BLaER1 treated with 17β-estradiol and CSF1 and Interleukin-3, amounts not matched to agents 10 nM and 100 nM (cell line): Measurements from ENCODE around the gene RBM41.
"Not testable (repeated sequence)": the region's sequence is repeated elsewhere in the genome, so short reads cannot be mapped to it uniquely, and the experiment has no call there.

Experiments
- H3K27ac ChIP-seq, 11 experiments: shearing (Covaris generic); formaldehyde crosslinking; 2 replicates each; pipeline ENCODE4 v1.8.1; 2022
- H3K27me3 ChIP-seq, 11 experiments: shearing (Covaris generic); formaldehyde crosslinking; 2 replicates each; pipeline ENCODE4 v1.8.1; 2022
- H3K36me3 ChIP-seq, 11 experiments: shearing (Covaris generic); formaldehyde crosslinking; 2 replicates each; pipeline ENCODE4 v1.8.1; 2022
- H3K4me1 ChIP-seq, 10 experiments: shearing (Covaris generic); formaldehyde crosslinking; 2 replicates each; pipeline ENCODE4 v1.8.1; 2022
- H3K4me2 ChIP-seq, 11 experiments: shearing (Covaris generic); formaldehyde crosslinking; 2 replicates each; pipeline ENCODE4 v1.8.1; 2022
- H3K4me3 ChIP-seq, 10 experiments: shearing (Covaris generic); formaldehyde crosslinking; 2 replicates each; pipeline ENCODE4 v1.8.1; 2022
- H3K9ac ChIP-seq, 11 experiments: shearing (Covaris generic); formaldehyde crosslinking; 2 replicates each; pipeline ENCODE4 v1.8.1; 2022
- H3K9me3 ChIP-seq, 11 experiments: shearing (Covaris generic); formaldehyde crosslinking; replicated peaks in 1 of 11; 2 replicates each; pipeline ENCODE4 v1.8.1; 2022
- H4K20me1 ChIP-seq, 11 experiments: shearing (Covaris generic); formaldehyde crosslinking; 2 replicates each; pipeline ENCODE4 v1.8.1; 2022
- Cebpa-rat ChIP-seq, 11 experiments: shearing (Covaris generic); IDR thresholded peaks; 2 replicates each; pipeline ENCODE4 v1.8.1; 2022

The RBM41 gene

DNA sequence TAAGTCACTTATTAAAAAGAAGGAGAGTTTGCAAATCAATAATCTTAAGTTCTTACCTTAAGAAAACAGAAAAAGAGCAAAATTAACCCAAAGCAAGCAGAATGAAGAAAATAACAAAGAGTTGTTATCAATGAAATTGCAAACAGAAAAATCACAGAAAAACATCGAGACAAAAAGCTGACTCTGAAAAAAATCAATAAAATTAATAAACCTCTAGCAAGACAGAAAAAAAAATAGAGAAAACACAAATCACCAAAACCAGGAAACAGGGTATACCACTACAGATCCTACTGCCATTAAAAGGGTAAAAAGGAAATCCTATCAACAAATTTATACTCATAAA, 17.3 kb upstream of the RBM41 start:
- H3K4me2 ChIP-seq: peak overlapping the region in 6 of 11 experiments; percentile 0 to 64 (median 44); a peak in 8 of 22 replicates
- peak overlapping the region in 3 of 11 experiments; percentile 15 to 68 (median 64); a peak in 5 of 22 replicates for H3K27ac ChIP-seq
- H3K36me3 ChIP-seq: no peaks in the 10 kb centered on the region
- H4K20me1 ChIP-seq: no peaks in the 10 kb centered on the region; a peak in 1 of 22 replicates
- H3K4me3 ChIP-seq: no peak overlapping the region
- peaks cover 0 to 6% (median 0%) of the 10 kb centered on the region in 11 experiments; a peak in 1 of 22 replicates for H3K9me3 ChIP-seq
- H3K9ac ChIP-seq: no peak overlapping the region
- H3K27me3 ChIP-seq: peaks cover 81 to 100% (median 98%) of the 10 kb centered on the region in 11 experiments
- TF ChIP-seq Cebpa-rat (IDR thresholded peaks at IDR 0.05): no peak
- peaks cover 0 to 21% (median 0%) of the 10 kb centered on the region in 10 experiments; a peak in 8 of 20 replicates for H3K4me1 ChIP-seq

DNA sequence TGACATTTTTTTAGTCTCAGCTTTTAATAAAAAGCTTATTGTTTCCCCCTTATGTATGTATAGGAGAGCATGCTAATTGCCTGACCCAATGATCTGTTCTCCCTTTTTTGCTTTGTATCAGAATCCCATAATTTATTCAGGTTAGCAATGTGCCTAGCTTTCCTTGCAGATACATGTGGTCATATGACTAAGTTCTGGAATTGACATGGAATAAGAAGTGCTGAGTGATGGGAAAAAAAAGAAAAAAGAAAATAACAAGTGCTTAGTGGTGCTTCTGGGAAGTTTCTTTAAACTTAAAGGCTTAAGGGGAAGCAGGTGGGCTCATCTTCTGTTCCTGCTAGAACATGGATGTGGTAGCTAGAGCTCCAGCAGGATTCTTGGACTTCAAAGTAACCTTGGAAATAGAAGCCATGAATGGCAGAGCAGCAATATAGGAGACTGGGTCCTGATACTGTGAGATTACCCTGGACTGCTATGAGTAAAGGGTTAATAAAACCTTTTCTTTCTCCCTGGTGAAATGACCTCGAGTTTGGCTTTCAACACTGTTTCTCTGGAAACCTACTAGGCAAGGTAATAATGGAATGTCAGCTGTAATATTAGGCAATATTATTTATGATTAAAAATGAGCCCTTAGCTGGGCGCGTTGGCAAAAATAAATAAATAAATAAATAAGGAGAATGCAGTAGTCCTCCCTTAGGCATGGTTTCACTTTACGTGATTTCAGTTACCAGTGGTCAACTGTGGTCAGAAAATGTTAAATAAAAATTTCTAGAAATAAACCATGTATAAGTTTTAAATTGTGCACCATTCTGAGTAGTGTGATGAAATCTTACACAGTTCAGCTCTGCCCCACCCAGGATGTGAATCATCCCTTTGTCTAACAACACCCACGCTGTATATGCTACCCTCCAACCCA, 16.7 kb upstream of the RBM41 start:
- H4K20me1 ChIP-seq: no peaks in the 10 kb centered on the region; a peak in 1 of 22 replicates
- no peak overlapping the region for H3K9ac ChIP-seq
- H3K27ac ChIP-seq: peak overlapping the region in 4 of 11 experiments; percentile 16 to 68 (median 49); a peak in 6 of 22 replicates
- no peak overlapping the region for H3K4me3 ChIP-seq
- H3K4me2 ChIP-seq: peak overlapping the region in 6 of 11 experiments; percentile 0 to 64 (median 44); a peak in 9 of 22 replicates
- peaks cover 0 to 6% (median 0%) of the 10 kb centered on the region in 11 experiments; a peak in 1 of 22 replicates for H3K9me3 ChIP-seq
- peaks cover 80 to 100% (median 97%) of the 10 kb centered on the region in 11 experiments for H3K27me3 ChIP-seq
- no peaks in the 10 kb centered on the region for H3K36me3 ChIP-seq
- 0 out of 22 replicates have a peak, but pooled peaks of 1 of the 11 experiments have one; percentile 43 for TF ChIP-seq Cebpa-rat (IDR thresholded peaks at IDR 0.05)
- peaks cover 0 to 21% (median 0%) of the 10 kb centered on the region in 10 experiments; a peak in 8 of 20 replicates for H3K4me1 ChIP-seq

DNA sequence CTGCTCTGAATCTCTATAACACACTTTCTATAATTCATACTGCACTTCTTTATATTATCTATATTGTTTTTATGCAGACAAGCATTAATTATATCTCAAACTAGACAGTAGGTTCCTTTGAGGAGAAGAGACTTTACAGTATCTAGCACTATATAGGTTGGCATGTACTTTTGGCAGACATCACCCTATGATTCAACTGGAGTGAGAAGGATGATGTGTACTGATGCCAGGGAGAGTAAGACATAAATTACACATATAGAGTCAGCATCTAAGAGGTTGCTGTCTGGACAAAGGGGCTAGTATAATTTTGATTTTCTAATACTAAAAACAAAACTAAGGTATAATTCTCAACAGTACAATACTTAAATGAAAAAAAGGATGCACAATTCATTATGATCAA, 5.1 kb upstream of the RBM41 start:
- Histone ChIP-seq H3K9me3 (no peaks in the 10 kb centered on the region), H3K4me3 (no peak overlapping the region), H3K27me3 (peaks cover 60 to 100% (median 97%) of the 10 kb centered on the region in 11 experiments), H3K9ac (no peak overlapping the region), H3K36me3 (no peaks in the 10 kb centered on the region), H4K20me1 (no peaks in the 10 kb centered on the region), H3K27ac (no peak overlapping the region), H3K4me1 (peaks cover 0 to 6% (median 0%) of the 10 kb centered on the region in 10 experiments; a peak in 1 of 20 replicates), H3K4me2 (no peak overlapping the region)
- TF ChIP-seq Cebpa-rat (IDR thresholded peaks at IDR 0.05): no peak

- H3K4me1 ChIP-seq: peaks cover 0 to 15% (median 6%) of the 10 kb centered on the region in 10 experiments; a peak in 8 of 20 replicates
- H3K4me3 ChIP-seq: no peak overlapping the region
- no peaks in the 10 kb centered on the region for H3K9me3 ChIP-seq
- H3K27me3 ChIP-seq: peaks cover 68 to 100% (median 98%) of the 10 kb centered on the region in 11 experiments
- no peaks in the 10 kb centered on the region for H4K20me1 ChIP-seq
- no peak overlapping the region for H3K27ac ChIP-seq
- no peak for TF ChIP-seq Cebpa-rat (IDR thresholded peaks at IDR 0.05)
- no peak overlapping the region for H3K9ac ChIP-seq
- peak overlapping the region in 9 of 11 experiments; percentile 25 to 70 (median 55); a peak in 9 of 22 replicates for H3K4me2 ChIP-seq
- peaks cover 16 to 26% (median 24%) of the 10 kb centered on the region in 11 experiments; a peak in 20 of 22 replicates for H3K36me3 ChIP-seq
Observed at GRCh38 chrX:107119283-107119682, 661 bp upstream of the RBM41 start.

GRCh38 chrX:107117993-107118321, 665 bp downstream of the RBM41 start:
- no peak for TF ChIP-seq Cebpa-rat (IDR thresholded peaks at IDR 0.05)
- Histone ChIP-seq H3K4me3 (peak overlapping the region; percentile 60 to 77 (median 70)), H3K36me3 (peaks cover 28 to 39% (median 36%) of the 10 kb centered on the region in 11 experiments; a peak in 20 of 22 replicates), H3K27me3 (peaks cover 77 to 100% (median 98%) of the 10 kb centered on the region in 11 experiments), H3K9ac (peak overlapping the region; percentile 77 to 91 (median 87)), H3K9me3 (peaks cover 0 to 4% (median 0%) of the 10 kb centered on the region in 11 experiments; a peak in 1 of 22 replicates), H3K4me1 (peaks cover 0 to 15% (median 6%) of the 10 kb centered on the region in 10 experiments; a peak in 8 of 20 replicates), H3K27ac (peak overlapping the region; percentile 71 to 89 (median 87); a peak in 21 of 22 replicates), H3K4me2 (peak overlapping the region; percentile 55 to 81 (median 64)), H4K20me1 (no peaks in the 10 kb centered on the region)

GRCh38 chrX:107107459-107107858, 11.2 kb downstream of the RBM41 start:
- peak overlapping the region in 8 of 11 experiments; percentile 2 to 47 (median 14); a peak in 4 of 22 replicates for H3K4me2 ChIP-seq
- H3K27ac ChIP-seq: peak overlapping the region in 1 of 11 experiments; percentile 18; a peak in 1 of 22 replicates
- peaks cover 10 to 32% (median 20%) of the 10 kb centered on the region in 11 experiments; a peak in 20 of 22 replicates for H3K36me3 ChIP-seq
- no peak overlapping the region for H3K9ac ChIP-seq
- H3K9me3 ChIP-seq: peaks cover 5 to 22% (median 15%) of the 10 kb centered on the region in 11 experiments; a peak in 15 of 22 replicates
- no peak overlapping the region for H3K4me3 ChIP-seq
- peaks cover 50 to 72% (median 64%) of the 10 kb centered on the region in 11 experiments for H3K27me3 ChIP-seq
- TF ChIP-seq Cebpa-rat (IDR thresholded peaks at IDR 0.05): no peak
- H3K4me1 ChIP-seq: peaks cover 0 to 19% (median 10%) of the 10 kb centered on the region in 10 experiments; a peak in 12 of 20 replicates
- H4K20me1 ChIP-seq: peaks cover 0 to 12% (median 0%) of the 10 kb centered on the region in 11 experiments; a peak in 2 of 22 replicates

DNA sequence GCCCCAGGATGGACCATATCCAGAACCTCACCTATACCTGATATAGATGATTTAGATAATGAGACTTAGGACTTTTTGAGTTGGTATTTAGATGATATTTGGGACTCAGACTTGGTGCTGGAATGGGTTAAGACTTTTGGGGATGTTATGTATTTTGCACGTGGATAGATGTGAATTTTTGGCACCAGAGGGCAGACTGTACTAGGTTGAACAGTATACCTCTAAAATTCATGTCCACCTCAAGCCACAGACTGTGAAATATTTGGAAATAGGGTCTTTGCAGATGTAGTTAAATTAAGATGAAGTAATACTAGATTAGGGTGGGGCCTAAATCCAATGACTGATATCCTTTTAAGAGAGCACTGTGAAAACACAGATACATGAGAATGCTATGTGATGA, 15.6 kb downstream of the RBM41 start:
- peaks cover 0 to 12% (median 9%) of the 10 kb centered on the region in 10 experiments; a peak in 12 of 20 replicates for H3K4me1 ChIP-seq
- peaks cover 0 to 4% (median 0%) of the 10 kb centered on the region in 11 experiments; a peak in 3 of 22 replicates for H3K9me3 ChIP-seq
- H3K27me3 ChIP-seq: peaks cover 37 to 71% (median 63%) of the 10 kb centered on the region in 11 experiments; a peak in 21 of 22 replicates
- H3K4me2 ChIP-seq: no peak overlapping the region
- no peak for TF ChIP-seq Cebpa-rat (IDR thresholded peaks at IDR 0.05)
- H3K36me3 ChIP-seq: peaks cover 6 to 36% (median 18%) of the 10 kb centered on the region in 11 experiments; a peak in 15 of 22 replicates
- no peak overlapping the region for H3K4me3 ChIP-seq
- H3K27ac ChIP-seq: no peak overlapping the region
- H3K9ac ChIP-seq: no peak overlapping the region
- H4K20me1 ChIP-seq: peaks cover 0 to 9% (median 3%) of the 10 kb centered on the region in 11 experiments; a peak in 2 of 22 replicates

- Histone ChIP-seq H4K20me1 (peaks cover 0 to 4% (median 0%) of the 10 kb centered on the region in 11 experiments; a peak in 1 of 22 replicates), H3K4me3 (no peak overlapping the region), H3K9ac (no peak overlapping the region), H3K36me3 (peaks cover 0 to 20% (median 7%) of the 10 kb centered on the region in 11 experiments; a peak in 7 of 22 replicates), H3K9me3 (peaks cover 48 to 58% (median 52%) of the 10 kb centered on the region in 11 experiments), H3K4me2 (no peak overlapping the region), H3K27me3 (peaks cover 5 to 64% (median 47%) of the 10 kb centered on the region in 11 experiments; a peak in 19 of 22 replicates), H3K4me1 (no peaks in the 10 kb centered on the region), H3K27ac (no peak overlapping the region)
- no peak for TF ChIP-seq Cebpa-rat (IDR thresholded peaks at IDR 0.05)
Observed at GRCh38 chrX:107076158-107076557, 42.5 kb downstream of the RBM41 start.

GRCh38 chrX:107057731-107058130, 60.9 kb downstream of the RBM41 start:
- not testable (repeated sequence) for H3K4me1 ChIP-seq, H3K4me2 ChIP-seq, H4K20me1 ChIP-seq, H3K27ac ChIP-seq, H3K4me3 ChIP-seq, H3K36me3 ChIP-seq, H3K9ac ChIP-seq
- Histone ChIP-seq H3K9me3 (peaks cover 0 to 19% (median 0%) of the 10 kb centered on the region in 11 experiments; a peak in 2 of 22 replicates), H3K27me3 (peaks cover 19 to 77% (median 52%) of the 10 kb centered on the region in 11 experiments)
